Measurements from ENCODE around the gene SYNGAP1. TPM values are rescaled to one million over a fixed set of nuclear protein-coding genes. Genes with fewer than 3 reads are reported as not detected.
"Not testable (repeated sequence)": the region's sequence is repeated elsewhere in the genome, so short reads cannot be mapped to it uniquely, and the experiment has no call there.

SYNGAP1 gene
- total and polyA plus RNA-seq, 4 donors, result 0.32 to 1.8 (median 1.1) TPM

DNA sequence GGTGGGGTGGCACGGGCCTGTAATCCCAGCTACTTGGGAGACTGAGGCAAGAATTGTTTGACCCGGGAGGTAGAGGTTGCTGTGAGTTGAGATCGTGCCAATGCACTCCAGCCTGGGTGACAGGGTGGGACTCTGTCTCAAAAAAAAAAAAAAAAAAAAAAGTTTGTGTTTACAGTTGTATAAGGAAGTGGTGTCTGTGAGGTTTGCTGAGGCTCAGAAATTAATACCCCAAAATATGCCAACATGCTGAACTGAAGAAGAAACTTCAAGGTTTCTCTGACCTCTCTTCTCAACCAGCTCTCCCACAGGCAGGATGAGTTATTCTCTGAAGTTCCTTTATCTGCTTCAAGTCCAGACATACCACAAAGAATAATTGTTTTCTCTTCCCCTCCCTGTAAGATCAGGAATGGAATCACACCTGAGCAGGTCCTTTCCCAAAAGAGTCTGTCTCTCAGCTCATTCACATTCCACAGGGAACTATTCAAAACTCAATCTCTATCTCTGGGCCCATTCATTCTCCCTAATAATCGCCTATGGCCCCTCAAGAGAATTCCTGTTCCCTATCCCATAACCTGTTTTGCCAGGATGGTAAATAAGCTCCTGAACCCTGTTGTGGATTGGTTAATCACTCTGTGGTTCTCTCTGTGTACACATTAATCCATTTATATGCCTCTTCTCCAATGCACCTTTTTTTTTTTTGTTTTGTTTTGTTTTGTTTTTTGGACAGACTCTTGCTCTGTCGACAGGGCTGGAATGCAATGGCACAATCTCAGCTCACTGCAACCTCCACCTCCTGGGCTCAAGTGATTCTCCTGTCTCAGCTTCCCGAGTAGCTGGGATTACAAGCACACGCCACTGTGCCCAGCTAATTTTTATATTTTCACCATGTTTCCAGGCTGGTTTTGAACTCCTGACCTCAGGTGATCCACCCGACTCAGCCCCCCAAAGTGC, 45.6 kb upstream of the SYNGAP1 start:
- WGBS, result 65% methylated on average over 8 of the region's 8 CpGs
- no peak for DNase-seq (ENCODE audit: low spot score)
- Histone ChIP-seq H3K27ac (ENCODE audit: low read depth in 1 of 2, low read length in 2 of 2) (no peak overlapping the region), H3K27me3 (ENCODE audit: control insufficient read depth in 4 of 4, insufficient read depth in 4 of 4, low read length in 3 of 4) (no peaks in the 10 kb centered on the region), H3K9me3 (ENCODE audit: control insufficient read depth in 4 of 4, low read length in 3 of 4) (no peaks in the 10 kb centered on the region), H3K4me1 (ENCODE audit: control insufficient read depth in 4 of 4, insufficient read depth in 4 of 4, low read length in 3 of 4) (peaks cover 2 to 12% (median 8%) of the 10 kb centered on the region in 4 donors), H3K4me3 (ENCODE audit: low read depth in 1 of 3, low read length in 3 of 3) (no peak overlapping the region), H3K9ac (ENCODE audit: low read depth in 1 of 2, low read length in 2 of 2) (no peak overlapping the region), H3K36me3 (ENCODE audit: control insufficient read depth in 4 of 4, insufficient read depth in 3 of 4, low read depth in 1 of 4, low read length in 3 of 4) (no peaks in the 10 kb centered on the region)
- TF ChIP-seq HNF4A (conservative IDR thresholded peaks at IDR 0.05) (no peak), SP1 (IDR thresholded peaks at IDR 0.05) (no peak), GABPA (IDR thresholded peaks at IDR 0.05 in 1 of 2, conservative IDR thresholded peaks at IDR 0.05 in 1 of 2) (no peak)
- TF ChIP-seq, protein P1, sequence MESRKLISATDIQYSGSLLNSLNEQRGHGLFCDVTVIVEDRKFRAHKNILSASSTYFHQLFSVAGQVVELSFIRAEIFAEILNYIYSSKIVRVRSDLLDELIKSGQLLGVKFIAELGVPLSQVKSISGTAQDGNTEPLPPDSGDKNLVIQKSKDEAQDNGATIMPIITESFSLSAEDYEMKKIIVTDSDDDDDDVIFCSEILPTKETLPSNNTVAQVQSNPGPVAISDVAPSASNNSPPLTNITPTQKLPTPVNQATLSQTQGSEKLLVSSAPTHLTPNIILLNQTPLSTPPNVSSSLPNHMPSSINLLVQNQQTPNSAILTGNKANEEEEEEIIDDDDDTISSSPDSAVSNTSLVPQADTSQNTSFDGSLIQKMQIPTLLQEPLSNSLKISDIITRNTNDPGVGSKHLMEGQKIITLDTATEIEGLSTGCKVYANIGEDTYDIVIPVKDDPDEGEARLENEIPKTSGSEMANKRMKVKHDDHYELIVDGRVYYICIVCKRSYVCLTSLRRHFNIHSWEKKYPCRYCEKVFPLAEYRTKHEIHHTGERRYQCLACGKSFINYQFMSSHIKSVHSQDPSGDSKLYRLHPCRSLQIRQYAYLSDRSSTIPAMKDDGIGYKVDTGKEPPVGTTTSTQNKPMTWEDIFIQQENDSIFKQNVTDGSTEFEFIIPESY (IDR thresholded peaks at IDR 0.05), result no peak

DNA sequence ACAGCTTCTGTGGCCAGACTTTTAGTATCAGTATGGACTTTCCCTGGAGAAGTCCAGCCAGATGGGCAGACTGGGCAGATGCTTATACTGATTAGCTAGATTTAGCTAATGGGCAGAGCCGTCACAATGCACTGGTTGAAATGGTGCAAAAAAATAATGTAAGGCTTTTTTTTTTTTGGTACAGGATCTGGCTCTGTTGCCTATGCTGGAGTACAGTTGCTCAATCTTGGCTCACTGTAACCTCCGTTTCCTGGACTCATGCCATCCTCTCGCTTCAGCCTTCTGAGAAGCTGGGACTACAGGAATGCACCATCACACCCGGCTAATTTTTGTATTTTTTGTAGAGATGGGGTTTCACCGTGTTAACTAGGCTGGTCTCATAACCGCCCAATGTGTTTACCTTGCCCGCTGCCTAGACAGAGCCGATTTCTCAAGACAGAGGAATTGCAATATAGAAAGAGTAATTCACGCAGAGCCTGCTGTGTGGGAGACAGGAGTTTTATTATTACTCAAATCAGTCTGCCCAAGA, 44.7 kb upstream of the SYNGAP1 start:
- 23% methylated on average over 9 of the region's 9 CpGs for WGBS
- Histone ChIP-seq H3K9ac (ENCODE audit: low read depth in 1 of 2, low read length in 2 of 2) (no peak overlapping the region), H3K4me3 (ENCODE audit: low read depth in 1 of 3, low read length in 3 of 3) (no peak overlapping the region), H3K27ac (ENCODE audit: low read depth in 1 of 2, low read length in 2 of 2) (peak overlapping the region in 1 of 2 donors; percentile 12), H3K36me3 (ENCODE audit: control insufficient read depth in 4 of 4, insufficient read depth in 3 of 4, low read depth in 1 of 4, low read length in 3 of 4) (no peaks in the 10 kb centered on the region), H3K27me3 (ENCODE audit: control insufficient read depth in 4 of 4, insufficient read depth in 4 of 4, low read length in 3 of 4) (no peaks in the 10 kb centered on the region), H3K9me3 (ENCODE audit: control insufficient read depth in 4 of 4, low read length in 3 of 4) (no peaks in the 10 kb centered on the region), H3K4me1 (ENCODE audit: control insufficient read depth in 4 of 4, insufficient read depth in 4 of 4, low read length in 3 of 4) (peaks cover 2 to 12% (median 8%) of the 10 kb centered on the region in 4 donors)
- TF ChIP-seq HNF4A (conservative IDR thresholded peaks at IDR 0.05), result peak in 1 of 2 donors; percentile 7
- no peak for TF ChIP-seq FOXA1 (IDR thresholded peaks at IDR 0.05)
- no peak for DNase-seq (ENCODE audit: low spot score)

- 90% methylated on average over 4 of the region's 4 CpGs for WGBS
- Histone ChIP-seq H3K4me1 (ENCODE audit: control insufficient read depth in 4 of 4, insufficient read depth in 4 of 4, low read length in 3 of 4) (peaks cover 2 to 12% (median 8%) of the 10 kb centered on the region in 4 donors), H3K27me3 (ENCODE audit: control insufficient read depth in 4 of 4, insufficient read depth in 4 of 4, low read length in 3 of 4) (no peaks in the 10 kb centered on the region), H3K9me3 (ENCODE audit: control insufficient read depth in 4 of 4, low read length in 3 of 4) (no peaks in the 10 kb centered on the region), H3K4me3 (ENCODE audit: low read depth in 1 of 3, low read length in 3 of 3) (no peak overlapping the region), H3K36me3 (ENCODE audit: control insufficient read depth in 4 of 4, insufficient read depth in 3 of 4, low read depth in 1 of 4, low read length in 3 of 4) (no peaks in the 10 kb centered on the region), H3K27ac (ENCODE audit: low read depth in 1 of 2, low read length in 2 of 2) (no peak overlapping the region), H3K9ac (ENCODE audit: low read depth in 1 of 2, low read length in 2 of 2) (no peak overlapping the region)
- TF ChIP-seq GABPA (IDR thresholded peaks at IDR 0.05 in 1 of 2, conservative IDR thresholded peaks at IDR 0.05 in 1 of 2), result no peak
- TF ChIP-seq REST (IDR thresholded peaks at IDR 0.05), result no peak
- TF ChIP-seq, protein P2, sequence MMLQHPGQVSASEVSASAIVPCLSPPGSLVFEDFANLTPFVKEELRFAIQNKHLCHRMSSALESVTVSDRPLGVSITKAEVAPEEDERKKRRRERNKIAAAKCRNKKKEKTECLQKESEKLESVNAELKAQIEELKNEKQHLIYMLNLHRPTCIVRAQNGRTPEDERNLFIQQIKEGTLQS (IDR thresholded peaks at IDR 0.05), result no peak
- no peak for TF ChIP-seq TAF1 (conservative IDR thresholded peaks at IDR 0.05)
- TF ChIP-seq RXRA (IDR thresholded peaks at IDR 0.05), result no peak
- no peak for TF ChIP-seq SP1 (IDR thresholded peaks at IDR 0.05)
- TF ChIP-seq EGR1 (IDR thresholded peaks at IDR 0.05; ENCODE audit: low read depth in 2 of 2), result no peak
- no peak for TF ChIP-seq FOXA1 (IDR thresholded peaks at IDR 0.05)
- TF ChIP-seq FOXA2 (IDR thresholded peaks at IDR 0.05), result no peak
- no peak for TF ChIP-seq RAD21 (IDR thresholded peaks at IDR 0.05)
- no peak for DNase-seq (ENCODE audit: low spot score)
These were observed 42.7 kb upstream of the SYNGAP1 start for GRCh38 chr6:33377171-33377570.

DNA sequence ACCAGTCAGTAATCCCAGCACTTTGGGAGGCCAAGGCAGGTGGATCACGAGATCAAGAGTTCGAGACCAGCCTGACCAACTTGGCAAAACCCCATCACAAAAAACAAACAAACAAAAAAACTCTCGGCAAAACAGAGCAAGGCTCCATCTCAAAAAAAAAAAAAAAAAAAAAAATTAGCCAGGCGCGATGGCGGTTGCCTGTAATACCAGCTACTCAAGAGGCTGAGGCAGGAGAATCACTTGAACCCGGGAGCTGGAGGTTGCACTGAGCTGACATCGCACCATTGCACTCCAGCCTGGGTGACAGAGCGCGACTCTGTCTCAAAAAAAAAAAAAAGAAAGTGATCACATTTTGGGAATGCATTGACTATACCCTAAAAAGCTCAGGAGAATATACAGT, 40.7 kb upstream of the SYNGAP1 start:
- H3K4me3 ChIP-seq (ENCODE audit: low read depth in 1 of 3, low read length in 3 of 3); H3K9ac ChIP-seq (ENCODE audit: low read depth in 1 of 2, low read length in 2 of 2); DNase-seq (ENCODE audit: low spot score); H3K9me3 ChIP-seq (ENCODE audit: control insufficient read depth in 4 of 4, low read length in 3 of 4); H3K36me3 ChIP-seq (ENCODE audit: control insufficient read depth in 4 of 4, insufficient read depth in 3 of 4, low read depth in 1 of 4, low read length in 3 of 4); H3K27ac ChIP-seq (ENCODE audit: low read depth in 1 of 2, low read length in 2 of 2); H3K27me3 ChIP-seq (ENCODE audit: control insufficient read depth in 4 of 4, insufficient read depth in 4 of 4, low read length in 3 of 4): not testable (repeated sequence)
- WGBS, result 93% methylated on average over 10 of the region's 10 CpGs
- H3K4me1 ChIP-seq (ENCODE audit: control insufficient read depth in 4 of 4, insufficient read depth in 4 of 4, low read length in 3 of 4), result peaks cover 2 to 12% (median 8%) of the 10 kb centered on the region in 4 donors

All from liver (tissue), 9 donors.